NCI-H510A treated with DMSO at 0.1 percent for 48 hours (cell line): ENCODE results near the gene FCHSD2.
"Not testable (repeated sequence)": the region's sequence is repeated elsewhere in the genome, so short reads cannot be mapped to it uniquely, and the experiment has no call there.

ENCODE experiments used
- DNase-seq: peaks from one replicate; lab custom pipeline; 2025; lab: John Stamatoyannopoulos, UW

The FCHSD2 gene

DNA sequence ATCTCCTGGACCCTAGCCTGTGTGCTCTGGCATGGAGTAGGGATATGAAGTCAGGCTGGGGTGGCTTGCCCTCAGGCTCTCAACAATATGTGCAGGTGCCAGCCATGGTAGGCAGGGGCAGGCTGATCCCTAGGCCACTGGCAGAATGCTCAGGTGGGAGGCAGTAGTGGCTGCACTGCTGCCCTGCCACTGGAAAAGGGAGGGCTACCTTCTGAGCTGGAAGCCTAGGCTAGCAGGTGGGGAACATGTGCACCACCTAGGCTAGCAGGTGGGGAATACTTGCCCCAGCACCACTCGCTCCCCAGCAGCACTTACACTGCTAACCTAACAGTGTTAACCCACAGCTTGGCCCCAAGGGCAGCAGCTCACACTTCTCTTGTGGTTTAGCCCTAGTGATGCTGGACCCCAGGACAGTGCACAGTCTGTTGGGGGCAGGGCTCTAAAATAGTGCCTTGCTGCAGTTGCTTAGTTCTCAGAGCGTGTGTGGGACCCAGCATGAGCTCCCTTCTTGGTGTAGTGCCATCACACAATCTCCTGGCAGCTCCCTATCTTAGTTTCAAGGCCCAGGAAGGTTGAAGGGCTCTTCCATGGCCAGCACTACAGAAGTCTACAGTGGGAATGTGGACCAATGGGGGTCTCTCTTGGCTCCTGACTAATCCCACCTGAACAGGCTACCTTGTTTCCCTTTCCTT lies 130.8 kb downstream of the FCHSD2 start:
- DNase-seq: no peak

DNA sequence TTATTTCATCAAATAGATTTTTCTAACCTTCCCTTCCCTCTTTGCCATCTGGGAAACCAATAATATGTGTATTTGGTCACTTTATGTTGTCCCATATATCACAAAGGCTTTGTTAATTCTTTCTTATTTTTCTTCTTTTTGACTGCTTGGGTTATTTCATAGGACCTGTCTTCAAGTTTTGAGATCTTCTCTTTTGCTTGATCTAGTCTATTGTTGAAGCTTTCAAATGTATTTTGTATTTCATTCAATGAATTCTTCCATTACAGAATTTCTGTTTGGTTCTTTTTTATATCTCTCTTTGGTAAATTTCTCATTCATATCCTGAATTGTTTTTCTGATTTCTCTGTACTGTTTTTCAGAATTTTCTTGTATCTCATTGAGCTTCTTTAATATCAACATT lies 132.1 kb downstream of the FCHSD2 start:
- DNase-seq: no peak

DNA sequence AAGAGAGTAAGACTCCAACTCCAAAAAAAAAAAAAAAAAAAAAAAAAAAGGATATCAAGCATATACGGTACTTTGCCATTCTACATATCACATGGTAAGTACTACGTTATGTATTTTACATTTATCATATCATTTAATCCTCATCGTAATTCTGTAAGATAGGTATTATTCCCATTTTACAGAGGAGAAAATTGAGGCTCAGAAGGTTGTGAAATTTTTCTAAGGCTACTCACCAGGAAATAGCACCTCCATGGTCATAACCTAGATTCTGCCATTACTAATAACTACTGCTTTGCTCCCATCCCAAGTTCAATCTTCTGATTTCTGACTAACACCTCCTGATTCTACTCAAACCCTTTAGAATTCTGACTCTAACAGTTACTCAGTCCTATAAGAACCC lies 138.0 kb downstream of the FCHSD2 start:
- no peak for DNase-seq

DNA sequence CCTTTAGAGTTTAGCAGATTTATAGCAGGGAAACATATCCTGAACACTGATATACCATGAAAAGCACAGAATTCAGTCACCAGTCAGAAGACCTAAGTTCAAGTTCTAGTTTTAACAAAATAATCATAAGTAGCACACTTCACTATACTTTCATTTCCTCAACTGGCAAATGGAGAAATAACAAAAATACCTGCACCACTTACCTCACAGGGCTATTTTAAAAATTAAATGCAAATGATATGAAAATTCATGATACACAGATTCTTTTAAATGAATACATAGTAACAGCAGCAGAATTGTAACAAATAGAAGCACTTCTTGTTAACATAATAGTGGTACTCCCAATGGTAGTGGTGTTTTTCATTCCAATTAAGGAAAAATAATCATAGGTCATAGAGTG lies 139.0 kb downstream of the FCHSD2 start:
- no peak for DNase-seq

DNA sequence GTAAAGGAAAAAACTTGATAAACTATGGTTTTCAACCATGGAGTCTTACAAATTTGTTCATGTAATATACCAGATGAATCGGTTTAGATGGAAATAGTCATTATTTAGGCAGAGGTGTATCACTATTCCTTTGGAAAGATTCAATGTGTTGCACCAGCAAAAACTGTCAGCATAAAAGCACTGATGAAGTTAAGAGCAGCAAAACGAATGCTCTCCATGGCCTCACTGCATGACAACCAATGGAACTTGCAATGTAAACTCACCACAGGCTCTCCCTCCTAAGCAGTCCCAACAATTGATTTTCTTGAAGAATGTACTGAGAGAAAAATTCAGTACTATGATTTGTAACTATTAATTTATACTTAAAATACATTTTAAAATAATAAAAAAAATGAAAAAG lies 139.9 kb downstream of the FCHSD2 start:
- no peak for DNase-seq

DNA sequence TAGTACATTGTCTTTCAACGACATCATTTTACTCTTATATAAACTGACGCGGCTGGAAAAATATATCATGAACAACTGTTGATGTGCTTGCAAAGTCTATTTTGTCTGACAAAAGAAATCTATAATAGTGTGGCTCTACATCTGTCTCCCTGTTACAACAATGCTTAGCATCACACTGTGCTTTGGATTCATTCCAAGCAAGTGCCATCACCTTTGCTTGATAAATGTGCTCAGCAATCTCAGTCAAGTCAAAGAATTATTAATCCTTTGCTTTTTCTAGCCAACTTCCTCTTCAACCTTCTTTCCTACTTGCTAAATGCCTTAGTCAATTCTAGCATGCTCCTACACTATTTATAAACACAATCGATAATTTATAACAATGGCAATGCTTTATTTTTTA lies 140.5 kb downstream of the FCHSD2 start:
- peak; percentile 28 for DNase-seq

DNA sequence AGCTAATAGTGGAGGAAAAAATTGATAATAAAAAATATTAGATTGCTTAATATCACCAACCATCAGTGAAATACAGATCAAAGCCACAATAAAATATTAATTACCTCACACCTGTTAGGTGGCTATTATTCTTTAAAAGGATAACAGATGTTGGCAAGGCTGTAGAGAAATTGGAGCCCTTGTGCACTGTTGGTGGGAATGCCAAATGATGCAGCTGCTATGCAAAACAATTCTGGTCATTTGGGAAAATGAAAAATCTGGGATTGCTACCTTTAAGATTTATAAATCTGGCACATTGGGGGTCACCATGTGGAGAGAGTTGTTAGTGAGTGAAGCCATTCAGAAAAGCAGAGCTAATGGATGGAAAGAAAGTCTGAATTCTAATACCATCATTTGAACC lies 143.4 kb downstream of the FCHSD2 start:
- no peak for DNase-seq

DNA sequence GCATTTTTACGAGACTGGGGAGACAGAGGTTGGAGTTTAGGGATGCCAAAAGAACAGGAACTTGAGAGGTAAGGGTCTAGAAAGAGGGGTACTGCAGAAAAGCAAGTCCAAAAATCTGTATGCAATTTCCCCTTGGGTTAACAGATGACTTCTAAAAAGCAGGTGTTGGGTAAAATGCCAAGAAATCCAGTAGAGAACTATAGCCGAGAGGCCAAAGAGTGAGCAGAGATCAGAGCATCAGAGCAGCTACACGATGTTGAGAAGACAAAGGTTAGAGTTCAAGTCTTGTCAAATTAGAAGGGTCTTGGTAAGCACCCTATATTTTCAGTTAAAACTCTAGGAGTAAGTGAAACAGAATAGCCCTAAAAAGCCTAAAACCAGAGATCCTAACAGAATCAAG lies 145.2 kb downstream of the FCHSD2 start:
- no peak for DNase-seq

DNA sequence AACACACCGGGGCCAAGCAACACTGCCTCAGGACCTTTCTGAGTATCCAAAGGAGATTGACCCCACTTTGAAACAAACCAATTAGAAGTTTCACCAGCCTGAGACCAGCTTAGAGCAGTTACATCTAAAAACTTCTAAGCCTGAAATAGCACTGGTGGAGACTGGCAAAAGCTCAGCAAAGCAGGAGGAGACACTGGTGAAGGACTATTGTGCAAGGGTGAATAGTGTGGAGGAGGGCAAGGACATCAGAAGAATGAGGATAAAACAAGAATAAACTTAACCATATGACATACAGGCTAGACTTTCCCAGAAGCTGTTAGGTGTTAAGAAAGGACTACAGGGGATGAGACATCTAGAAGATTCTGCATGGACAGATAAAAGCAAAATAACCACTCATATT lies 152.4 kb downstream of the FCHSD2 start:
- no peak for DNase-seq

DNA sequence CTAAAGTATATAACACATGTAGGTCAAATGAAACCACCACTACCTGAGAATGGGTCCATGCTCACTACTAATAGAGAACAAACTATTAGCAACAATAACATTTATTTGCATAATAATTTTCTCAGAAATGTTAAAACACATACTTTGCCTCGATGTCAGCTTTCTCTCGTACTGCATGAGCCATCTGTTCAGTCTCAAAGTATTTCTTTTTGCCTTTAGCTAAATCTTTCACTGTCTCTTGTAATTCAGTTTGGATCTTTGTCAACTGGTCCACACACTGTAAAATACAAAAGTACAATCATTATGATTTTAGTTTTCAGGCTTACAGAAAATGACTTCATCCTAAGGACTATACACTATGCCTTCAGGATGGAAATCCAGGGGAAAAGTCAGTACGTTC lies 153.3 kb downstream of the FCHSD2 start:
- DNase-seq: no peak

DNA sequence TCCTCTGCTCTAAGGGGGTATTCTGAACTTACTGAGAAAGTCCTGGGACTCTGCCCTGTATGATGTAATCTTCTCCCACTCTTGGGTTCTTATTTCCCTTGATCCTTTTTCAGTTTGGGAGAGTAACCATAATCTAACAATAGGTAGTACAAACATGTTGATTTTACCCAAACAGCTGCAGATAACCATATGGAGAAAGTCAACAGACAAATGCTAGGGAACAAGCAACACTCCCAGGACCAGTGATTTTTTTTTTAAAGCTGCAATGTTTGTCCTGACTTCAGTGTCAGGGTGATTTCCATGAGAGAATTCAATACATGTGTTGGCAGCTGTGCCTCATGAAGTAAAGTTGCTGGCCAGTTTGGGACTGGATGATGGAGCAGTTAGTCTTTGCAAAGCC lies 156.5 kb downstream of the FCHSD2 start:
- no peak for DNase-seq

DNA sequence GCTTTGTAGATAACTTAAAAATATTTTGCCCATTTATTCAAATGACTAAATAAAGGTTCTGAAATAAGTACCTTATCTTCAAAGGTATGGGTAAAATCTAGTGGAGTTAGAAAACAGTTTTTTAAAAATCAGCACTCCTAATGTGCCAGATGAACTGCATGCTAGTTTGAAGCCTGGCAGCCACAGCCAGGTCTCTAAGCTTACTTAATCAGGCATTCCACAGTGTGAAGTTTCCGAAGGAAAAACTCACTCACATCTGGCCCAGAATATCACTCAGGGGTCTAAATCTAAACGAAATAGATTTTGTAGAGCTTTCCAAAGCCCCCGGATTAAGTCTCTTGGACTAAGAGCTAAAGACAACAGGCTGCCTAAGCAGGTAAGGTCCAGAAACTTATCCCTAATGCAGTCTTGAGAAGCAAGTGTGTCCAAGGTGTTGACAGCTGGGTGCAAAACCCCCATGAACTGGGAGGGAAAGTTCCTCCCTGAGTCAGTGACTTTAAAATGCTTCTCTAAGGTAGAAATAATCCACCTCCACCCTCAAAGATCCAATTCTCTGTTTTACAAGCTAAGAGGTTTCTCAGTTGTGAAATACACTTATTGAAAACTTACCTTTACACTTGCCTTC lies 157.6 kb downstream of the FCHSD2 start:
- no peak for DNase-seq

DNA sequence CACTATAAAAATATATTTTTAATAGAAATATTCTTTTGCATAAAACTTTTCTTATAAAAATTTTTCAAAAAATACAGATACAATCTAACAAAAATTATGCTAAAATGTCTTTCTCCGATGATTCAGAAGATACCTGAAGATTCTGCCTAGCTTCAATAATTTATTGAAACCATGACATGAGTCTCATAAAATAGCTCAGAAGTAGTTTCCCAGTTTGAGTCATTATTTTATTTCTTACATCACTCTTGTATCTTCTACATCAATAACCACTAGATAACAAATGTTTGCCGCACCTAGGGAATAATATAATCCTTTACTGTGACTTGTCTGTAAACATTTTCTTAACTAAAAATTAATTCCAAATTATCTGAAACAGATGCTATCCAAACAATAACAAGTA lies 158.6 kb downstream of the FCHSD2 start:
- no peak for DNase-seq

DNA sequence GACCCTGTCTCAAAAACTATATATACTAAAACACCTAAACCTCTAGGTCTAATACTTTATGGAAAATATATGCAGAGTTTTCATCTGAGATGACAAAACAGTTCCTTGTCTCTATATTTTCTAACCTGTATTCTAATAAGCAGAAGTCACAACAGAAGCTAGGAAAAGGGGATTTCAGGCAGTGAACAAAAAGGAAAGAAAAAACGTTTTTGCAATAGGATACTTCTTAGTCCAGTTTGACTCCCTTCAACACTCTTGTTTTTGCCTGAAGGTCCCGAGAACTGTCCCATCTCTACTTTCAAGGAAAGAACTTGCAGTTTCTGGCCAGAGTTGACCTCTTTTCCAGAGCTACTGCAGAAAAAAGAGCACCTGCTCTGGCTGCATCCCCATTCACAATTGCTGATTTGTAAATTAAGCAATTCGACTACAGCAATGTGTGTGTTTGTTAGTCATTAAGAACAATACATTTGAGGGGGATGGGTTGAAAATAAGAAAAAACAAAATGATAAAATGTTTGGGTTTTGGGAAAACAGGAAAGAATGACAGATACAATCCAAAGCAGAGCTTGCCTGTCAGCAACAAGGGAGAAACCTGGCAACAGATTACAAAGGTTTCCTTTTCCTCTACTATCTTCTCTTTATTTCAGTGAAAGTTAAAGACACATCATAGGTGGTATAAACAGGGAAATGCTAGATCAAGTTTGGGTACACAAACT lies 160.0 kb downstream of the FCHSD2 start:
- DNase-seq: no peak

DNA sequence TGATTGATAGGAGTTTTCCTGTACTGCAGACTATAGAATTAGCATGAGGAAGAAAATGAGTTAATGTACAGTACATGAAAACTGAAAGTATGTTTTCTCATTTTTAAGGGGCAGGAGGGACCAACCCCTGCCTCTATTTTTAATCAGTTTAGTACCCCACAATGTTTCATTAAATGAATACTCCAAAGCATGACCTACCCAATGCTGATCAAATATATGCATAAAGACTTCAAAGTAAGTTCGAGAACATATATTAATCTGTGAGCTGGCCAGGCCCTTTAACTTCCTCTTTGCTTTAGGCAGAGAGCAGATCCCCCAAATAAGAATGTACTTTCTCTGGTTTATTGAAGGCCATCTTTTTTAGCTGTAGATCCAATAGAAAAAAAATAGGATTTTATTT lies 161.0 kb downstream of the FCHSD2 start:
- DNase-seq: no peak

DNA sequence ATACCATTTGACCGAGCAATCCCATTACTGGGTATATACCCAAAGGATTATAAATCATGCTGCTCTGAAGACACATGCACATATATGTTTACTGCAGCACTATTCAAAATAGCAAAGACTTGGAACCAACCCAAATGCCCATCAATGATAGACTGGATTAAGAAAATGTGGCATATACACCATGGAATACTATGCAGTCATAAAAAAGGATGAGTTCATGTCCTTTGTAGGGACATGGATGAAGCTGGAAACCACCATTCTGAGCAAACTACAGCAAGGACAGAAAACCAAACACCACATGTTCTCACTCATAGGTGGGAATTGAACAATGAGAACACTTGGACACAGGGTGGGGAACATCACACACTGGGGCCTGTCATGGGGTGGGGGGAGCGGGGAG lies 164.3 kb downstream of the FCHSD2 start:
- DNase-seq: not testable (repeated sequence)

DNA sequence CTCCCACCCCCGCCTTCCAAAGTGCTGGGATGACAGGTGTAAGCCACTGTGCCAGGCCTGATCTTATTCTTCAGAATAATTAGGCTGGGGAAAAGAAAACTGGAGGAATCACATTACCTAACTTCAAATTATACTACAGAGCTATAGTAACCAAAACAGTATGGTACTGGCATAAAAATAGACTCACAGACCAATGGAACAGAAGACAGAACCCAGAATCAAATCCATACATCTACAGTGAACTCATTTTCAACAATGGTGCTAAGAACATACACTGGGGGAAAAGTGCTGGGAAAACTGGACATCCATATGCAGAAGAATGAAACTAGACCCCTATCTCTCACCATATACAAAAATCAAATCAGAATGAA lies 165.6 kb downstream of the FCHSD2 start:
- not testable (repeated sequence) for DNase-seq

DNA sequence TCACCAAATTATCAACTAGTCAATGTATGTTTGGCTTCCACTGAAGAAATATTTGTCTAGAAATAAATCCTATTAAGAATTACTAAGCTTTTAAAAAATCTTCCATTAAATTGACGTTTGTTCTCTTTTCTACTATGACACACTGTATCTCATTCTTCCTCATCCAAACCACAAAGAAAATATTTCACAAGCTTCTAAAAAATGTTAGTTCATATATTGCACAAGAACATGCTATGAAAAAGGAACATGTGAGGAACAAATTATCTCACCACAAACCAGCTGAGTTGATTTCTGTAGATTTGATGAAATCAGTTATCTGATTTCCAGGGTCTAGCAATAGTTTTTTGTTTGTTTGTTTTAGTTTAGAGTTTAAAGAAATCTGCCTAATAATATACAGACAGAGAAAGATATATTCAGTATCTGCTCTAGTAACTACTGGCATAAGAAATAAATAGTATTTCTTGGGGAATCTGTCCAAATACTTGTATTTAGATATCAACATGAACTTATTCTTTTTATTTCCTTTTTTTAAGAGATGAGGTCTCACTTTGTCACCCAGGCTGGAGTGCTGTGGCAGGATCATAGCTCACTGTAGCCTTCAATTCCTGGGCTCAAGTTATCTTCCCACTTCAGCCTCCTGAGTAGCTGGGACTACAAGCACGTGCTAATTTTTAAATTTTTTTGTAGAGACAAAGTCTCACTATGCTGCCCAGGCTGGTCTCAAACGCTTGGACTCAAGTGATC lies 166.2 kb downstream of the FCHSD2 start:
- no peak for DNase-seq

DNA sequence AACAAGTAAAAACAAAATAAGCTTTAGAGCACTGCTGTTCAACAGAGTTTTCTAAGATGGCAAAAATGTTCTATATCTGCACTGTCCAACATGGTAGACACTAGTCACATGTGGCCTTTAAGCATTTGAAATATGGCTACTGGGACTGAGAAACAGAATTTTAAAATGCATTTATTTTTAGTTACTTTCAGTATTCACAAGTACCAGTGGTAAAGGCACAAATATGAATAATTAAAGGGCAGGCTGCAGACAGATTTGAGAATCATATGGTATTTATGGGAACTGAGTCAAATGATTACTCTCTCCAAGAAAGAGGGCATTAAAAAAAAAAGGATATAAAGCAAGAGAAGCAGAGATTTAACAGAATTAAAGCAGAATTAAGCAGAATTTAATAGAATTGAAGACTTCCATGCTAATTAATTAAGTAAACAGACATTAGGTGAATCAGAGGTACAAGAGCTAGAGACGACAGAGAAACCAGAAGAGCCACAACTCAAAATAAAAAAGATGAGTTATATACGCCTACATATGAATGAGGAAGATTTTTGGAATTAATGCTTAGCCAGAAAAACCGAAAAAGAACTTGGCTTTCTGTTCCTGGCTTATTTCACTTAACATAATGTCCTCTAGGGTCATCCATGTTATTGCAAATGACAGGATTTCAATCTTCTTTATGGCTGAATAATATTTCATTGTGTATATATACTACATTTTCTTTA lies 167.5 kb downstream of the FCHSD2 start:
- DNase-seq: no peak

DNA sequence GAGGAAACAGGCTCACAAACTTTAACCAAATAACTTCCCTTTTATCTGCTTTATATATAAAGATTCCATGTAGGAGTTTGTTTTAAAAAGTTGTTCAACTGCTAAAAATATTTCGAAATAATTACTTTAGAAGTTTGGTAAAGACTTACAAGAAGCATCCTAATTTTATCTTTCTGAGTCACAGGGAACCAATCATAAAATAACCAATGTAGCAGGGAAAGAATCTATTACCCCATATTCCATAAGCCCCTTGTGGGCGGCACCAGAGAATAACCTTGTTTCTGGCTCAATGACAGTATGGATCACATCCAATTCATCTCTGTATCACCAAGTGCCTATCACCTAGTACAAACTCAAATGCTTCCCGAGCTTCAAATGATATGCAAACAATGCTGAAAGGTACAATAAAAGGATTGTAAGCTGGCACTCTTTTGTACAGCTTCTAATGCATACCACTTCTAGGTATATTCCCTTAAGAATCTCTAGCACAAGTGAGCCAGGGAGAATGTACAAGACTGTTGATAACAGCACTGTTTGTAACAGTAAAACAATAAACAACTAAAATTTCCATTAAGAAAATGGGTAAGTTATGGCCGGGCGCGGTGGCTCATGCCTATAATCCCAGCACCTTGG lies 169.5 kb downstream of the FCHSD2 start:
- DNase-seq: no peak

DNA sequence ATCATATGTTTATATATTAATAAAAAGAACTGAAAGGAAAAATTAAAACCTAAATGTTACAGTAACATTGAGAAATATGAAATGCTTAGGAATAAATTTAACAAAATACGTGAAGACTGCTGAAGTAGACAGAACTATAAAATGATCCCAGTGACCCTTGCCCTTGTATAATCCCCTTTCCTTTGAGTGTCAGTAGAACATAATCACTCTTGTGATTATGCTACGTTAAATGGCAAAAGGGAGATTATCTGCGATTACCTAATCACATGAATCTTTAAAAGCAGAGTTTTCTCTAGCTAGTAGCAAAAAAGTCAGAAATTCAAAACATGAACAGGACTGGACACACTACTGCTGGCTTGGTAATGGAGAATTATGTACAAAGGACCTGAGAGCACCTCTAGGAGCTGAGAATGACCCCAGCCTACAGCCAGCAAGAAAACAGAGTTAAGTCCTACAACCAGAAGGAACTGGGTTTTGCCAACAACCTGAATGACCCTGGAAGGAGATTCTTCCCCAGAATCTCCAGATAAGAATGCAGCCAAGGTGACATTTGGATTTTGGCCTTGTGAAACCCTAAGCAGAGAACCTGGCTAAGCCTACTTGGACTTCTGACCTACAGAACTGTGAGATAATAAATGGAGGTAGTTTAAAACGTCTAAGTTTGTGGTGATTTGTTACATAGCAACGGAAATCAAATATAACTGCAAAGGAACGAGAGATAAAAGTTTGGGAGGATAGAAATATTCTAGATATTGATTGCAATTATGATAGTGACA lies 170.7 kb downstream of the FCHSD2 start:
- DNase-seq: no peak
